ENCODE measurements around the gene CACNA2D3. TPM values are rescaled to one million over a fixed set of nuclear protein-coding genes. Genes with fewer than 3 reads are reported as not detected.

The CACNA2D3 gene
- total RNA-seq, 4 donors from 2014 or later = 0.94 to 3.6 (median 2.1) TPM

DNA sequence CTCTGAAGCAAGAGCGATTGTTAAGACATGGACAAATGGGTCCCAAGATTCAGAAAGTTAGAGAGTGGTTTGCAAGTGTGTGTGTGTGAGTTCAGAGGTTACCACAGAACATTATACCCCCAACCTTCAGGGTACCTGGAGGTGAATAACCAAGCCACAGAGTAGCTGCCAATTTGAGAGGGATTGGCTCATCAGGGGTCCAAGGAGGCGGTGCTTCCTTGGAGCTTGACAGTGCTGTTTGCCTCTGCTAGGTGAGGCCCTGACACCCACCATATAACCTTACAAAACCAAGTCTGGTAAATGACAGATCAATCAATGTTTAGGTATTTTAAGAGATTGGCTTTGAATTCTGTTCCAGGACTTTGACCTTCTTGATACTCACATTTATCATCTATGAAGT, 769.8 kb downstream of the CACNA2D3 start:
- TF ChIP-seq, protein P1, sequence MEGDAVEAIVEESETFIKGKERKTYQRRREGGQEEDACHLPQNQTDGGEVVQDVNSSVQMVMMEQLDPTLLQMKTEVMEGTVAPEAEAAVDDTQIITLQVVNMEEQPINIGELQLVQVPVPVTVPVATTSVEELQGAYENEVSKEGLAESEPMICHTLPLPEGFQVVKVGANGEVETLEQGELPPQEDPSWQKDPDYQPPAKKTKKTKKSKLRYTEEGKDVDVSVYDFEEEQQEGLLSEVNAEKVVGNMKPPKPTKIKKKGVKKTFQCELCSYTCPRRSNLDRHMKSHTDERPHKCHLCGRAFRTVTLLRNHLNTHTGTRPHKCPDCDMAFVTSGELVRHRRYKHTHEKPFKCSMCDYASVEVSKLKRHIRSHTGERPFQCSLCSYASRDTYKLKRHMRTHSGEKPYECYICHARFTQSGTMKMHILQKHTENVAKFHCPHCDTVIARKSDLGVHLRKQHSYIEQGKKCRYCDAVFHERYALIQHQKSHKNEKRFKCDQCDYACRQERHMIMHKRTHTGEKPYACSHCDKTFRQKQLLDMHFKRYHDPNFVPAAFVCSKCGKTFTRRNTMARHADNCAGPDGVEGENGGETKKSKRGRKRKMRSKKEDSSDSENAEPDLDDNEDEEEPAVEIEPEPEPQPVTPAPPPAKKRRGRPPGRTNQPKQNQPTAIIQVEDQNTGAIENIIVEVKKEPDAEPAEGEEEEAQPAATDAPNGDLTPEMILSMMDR (IDR thresholded peaks at IDR 0.05; ENCODE audit: low read depth) = no peak

DNA sequence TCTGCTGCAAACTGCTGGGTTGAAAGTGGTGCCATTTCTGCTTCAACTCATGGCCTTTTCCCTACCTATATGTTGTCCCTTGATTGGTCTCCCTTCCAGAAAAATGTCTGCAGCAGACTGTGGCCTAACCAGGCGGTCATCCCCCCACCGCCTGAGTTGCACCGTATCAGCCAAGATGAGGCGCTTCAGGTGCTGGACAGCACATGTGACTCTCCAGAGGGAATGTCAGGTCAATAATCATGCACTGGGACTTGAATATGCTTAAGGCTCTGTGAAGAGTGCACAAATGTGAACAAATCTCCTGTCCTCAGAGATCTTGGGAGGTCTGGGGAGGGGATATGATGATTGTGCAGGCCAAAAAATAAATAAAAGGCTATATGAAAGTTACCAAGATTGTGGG, 773.3 kb downstream of the CACNA2D3 start:
- TF ChIP-seq, protein P1 (IDR thresholded peaks at IDR 0.05; ENCODE audit: low read depth) = no peak

GRCh38 chr3:54897028-54897711, 774.8 kb downstream of the CACNA2D3 start:
- TF ChIP-seq, protein P1 (IDR thresholded peaks at IDR 0.05; ENCODE audit: low read depth) = no peak

DNA sequence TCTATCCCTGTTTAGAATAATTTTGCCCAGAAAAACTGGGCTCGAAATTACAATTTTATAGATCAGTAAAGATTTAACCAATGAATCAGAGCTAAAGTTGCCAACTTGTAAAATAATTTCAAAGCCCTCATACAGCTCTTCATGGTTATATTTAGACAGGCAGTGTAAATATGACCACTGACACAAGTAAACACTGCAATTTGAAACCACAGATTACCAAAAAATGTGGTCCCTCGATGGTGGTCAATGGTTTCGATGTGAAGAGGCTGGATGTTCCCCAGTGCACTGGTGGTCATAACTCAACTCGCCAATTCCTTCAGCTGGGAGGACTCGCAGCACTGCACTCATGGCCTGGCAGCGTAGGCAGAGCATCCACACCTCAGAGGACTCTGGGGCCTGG, 776.9 kb downstream of the CACNA2D3 start:
- TF ChIP-seq, protein P1 (IDR thresholded peaks at IDR 0.05; ENCODE audit: low read depth) = no peak

DNA sequence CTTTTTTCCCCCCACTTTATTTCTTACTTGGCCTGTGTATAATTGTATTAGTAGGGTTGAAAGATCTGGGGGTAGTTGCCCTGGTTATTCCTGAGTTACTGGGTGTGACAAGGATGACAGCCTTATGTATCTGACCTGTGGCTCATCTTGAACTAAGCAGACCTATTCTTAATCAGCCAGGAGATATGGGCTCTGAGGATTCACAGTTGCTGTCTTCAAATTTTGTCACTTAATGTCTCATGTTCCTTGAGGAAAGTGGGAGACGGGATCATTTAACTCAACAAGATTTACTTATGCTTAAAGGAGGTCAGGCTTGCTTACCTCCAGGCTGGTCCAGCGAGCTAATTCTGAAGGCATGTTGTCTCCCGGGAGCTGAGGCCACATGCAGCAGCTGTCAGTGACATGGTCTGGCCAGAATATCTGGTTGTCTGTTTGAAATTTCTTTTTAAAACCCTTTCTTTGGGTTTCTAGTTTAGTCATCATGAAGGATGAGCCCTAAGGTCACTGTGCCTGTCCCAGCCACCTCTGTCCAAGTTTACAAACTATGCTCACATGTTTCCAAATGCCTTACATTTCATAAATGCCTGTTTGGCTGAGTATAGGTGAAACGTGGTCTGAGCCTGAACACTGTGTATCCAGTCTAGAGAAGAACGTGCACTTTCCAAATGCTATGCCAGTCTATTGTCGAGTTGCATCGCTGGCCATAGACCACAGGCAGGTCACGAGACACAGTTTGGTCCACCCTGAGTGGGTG, 778.7 kb downstream of the CACNA2D3 start:
- TF ChIP-seq, protein P1 (IDR thresholded peaks at IDR 0.05; ENCODE audit: low read depth) = no peak

- TF ChIP-seq, protein P1 (IDR thresholded peaks at IDR 0.05; ENCODE audit: low read depth) = no peak
These were observed 779.7 kb downstream of the CACNA2D3 start for GRCh38 chr3:54901906-54902685.
